Panc1 (cell line): ENCODE data around the gene USP30.

Experiments used
- POLR2AphosphoS5 ChIP-seq: IDR thresholded peaks from 2 replicates; pipeline ENCODE4 v1.6.1; 2012; ENCODE audit warnings: mild to moderate bottlenecking, low read depth, low read length, moderate library complexity
- TCF7L2 ChIP-seq: IDR thresholded peaks from 2 replicates; pipeline ENCODE4 v1.6.1; 2011; ENCODE audit warnings: mild to moderate bottlenecking, low read depth, low read length, inconsistent platforms
- TF ChIP-seq, protein P1 (sequence below): fragments of 450-650 bp; IDR thresholded peaks from 2 replicates; pipeline ENCODE4 v1.5.1; 2017; ENCODE audit warnings: mild to moderate bottlenecking
- TF ChIP-seq, protein P2 (sequence below), 2 experiments: IDR thresholded peaks; 2 replicates each; pipeline ENCODE4 v1.6.1; 2011 to 2012; ENCODE audit warnings: low read depth in 2 of 2, control low read depth in 1 of 2, low read length in 1 of 2, mild to moderate bottlenecking in 1 of 2, moderate library complexity in 1 of 2; ENCODE audit not compliant: insufficient read depth in 1 of 2

DNA sequence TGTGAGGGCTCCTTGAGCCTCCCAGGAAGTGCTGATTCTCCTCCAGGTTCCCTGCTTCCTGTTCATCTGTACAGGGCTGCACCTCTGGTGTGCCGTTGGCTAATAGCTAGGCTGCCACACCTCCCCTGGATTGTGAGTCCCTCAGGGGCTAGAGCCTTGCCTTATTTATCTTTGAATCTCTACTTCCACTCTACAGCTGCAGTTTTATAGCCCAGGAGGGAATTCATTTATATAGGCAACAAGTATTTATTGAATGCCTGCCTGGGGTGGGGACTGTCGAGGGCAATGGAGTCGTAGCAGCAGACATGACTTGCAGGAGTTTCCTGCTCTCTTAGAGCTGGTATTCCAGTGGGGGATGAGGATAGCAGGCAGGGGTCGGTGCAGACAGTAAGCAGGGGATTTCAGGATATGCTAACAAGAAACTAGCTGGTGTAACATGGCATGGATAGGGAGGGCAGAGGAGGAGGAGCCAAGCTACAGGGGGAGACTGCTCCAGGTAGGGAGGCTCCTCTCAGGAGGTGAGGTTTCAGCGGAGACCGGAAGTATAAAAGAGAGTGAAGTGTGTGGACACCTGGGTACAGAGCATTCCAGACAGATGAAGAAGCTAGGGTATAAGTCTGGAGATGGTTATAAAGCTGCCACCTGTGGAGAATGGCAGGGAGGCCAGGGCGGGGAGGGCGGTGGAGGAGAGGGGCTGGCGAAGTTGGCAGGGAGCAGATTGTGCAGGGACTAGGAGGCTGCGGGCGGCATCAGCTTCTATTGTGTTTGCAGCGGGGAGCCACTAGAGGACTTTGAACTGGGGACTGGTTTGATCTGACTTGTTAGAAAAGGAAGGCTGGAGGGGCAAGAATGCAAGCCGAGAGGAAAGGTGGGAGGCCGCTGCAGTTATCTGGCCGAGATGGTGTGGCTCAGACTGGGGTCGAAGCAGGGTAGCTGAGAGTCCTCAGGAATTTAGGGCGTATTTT lies 17.2 kb downstream of the USP30 start:
- TF ChIP-seq, protein P1, sequence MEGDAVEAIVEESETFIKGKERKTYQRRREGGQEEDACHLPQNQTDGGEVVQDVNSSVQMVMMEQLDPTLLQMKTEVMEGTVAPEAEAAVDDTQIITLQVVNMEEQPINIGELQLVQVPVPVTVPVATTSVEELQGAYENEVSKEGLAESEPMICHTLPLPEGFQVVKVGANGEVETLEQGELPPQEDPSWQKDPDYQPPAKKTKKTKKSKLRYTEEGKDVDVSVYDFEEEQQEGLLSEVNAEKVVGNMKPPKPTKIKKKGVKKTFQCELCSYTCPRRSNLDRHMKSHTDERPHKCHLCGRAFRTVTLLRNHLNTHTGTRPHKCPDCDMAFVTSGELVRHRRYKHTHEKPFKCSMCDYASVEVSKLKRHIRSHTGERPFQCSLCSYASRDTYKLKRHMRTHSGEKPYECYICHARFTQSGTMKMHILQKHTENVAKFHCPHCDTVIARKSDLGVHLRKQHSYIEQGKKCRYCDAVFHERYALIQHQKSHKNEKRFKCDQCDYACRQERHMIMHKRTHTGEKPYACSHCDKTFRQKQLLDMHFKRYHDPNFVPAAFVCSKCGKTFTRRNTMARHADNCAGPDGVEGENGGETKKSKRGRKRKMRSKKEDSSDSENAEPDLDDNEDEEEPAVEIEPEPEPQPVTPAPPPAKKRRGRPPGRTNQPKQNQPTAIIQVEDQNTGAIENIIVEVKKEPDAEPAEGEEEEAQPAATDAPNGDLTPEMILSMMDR, result no peak
- TF ChIP-seq, protein P2, sequence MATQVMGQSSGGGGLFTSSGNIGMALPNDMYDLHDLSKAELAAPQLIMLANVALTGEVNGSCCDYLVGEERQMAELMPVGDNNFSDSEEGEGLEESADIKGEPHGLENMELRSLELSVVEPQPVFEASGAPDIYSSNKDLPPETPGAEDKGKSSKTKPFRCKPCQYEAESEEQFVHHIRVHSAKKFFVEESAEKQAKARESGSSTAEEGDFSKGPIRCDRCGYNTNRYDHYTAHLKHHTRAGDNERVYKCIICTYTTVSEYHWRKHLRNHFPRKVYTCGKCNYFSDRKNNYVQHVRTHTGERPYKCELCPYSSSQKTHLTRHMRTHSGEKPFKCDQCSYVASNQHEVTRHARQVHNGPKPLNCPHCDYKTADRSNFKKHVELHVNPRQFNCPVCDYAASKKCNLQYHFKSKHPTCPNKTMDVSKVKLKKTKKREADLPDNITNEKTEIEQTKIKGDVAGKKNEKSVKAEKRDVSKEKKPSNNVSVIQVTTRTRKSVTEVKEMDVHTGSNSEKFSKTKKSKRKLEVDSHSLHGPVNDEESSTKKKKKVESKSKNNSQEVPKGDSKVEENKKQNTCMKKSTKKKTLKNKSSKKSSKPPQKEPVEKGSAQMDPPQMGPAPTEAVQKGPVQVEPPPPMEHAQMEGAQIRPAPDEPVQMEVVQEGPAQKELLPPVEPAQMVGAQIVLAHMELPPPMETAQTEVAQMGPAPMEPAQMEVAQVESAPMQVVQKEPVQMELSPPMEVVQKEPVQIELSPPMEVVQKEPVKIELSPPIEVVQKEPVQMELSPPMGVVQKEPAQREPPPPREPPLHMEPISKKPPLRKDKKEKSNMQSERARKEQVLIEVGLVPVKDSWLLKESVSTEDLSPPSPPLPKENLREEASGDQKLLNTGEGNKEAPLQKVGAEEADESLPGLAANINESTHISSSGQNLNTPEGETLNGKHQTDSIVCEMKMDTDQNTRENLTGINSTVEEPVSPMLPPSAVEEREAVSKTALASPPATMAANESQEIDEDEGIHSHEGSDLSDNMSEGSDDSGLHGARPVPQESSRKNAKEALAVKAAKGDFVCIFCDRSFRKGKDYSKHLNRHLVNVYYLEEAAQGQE (IDR thresholded peaks at IDR 0.05; ENCODE audit: insufficient read depth in 1 of 2, low read depth in 2 of 2, low read length in 1 of 2), result no peak
- TF ChIP-seq POLR2AphosphoS5 (no peak), TCF7L2 (no peak)
